GM21526 (cell line): ENCODE results near the gene RBP7.

Source experiments
- ATAC-seq: cut with Tn5 transposase; IDR thresholded peaks from one replicate; pipeline ENCODE4 v1.9.1; 2021; ENCODE audit warnings: moderate library complexity; ENCODE audit not compliant: unreplicated experiment, low FRiP score

The RBP7 gene

GRCh38 chr1:10064416-10065343 lies 67.7 kb downstream of the RBP7 start:
- no peak for ATAC-seq

GRCh38 chr1:10065344-10065685 lies 68.3 kb downstream of the RBP7 start:
- ATAC-seq = no peak
